CD4-positive, CD25-positive, alpha-beta regulatory T cell (primary cell): Measurements from ENCODE around the gene TICAM2. TPM values are rescaled to one million over a fixed set of nuclear protein-coding genes. Genes with fewer than 3 reads are reported as not detected.
A peak's percentile ranks its signal among the peaks of the same experiment; 100 is the strongest.

Source experiments
- ATAC-seq, 2 donors: fragments of 150-1000 bp; cut with Tn5 transposase; one replicate each; pipeline ENCODE4 v1.10.0; 2021; ENCODE audit warnings: low read depth in 2 of 2, moderate number of reproducible peaks in 2 of 2, moderate library complexity in 1 of 2
- DNase-seq, 3 donors: peaks; one replicate each; pipeline versions ENCODE4 v3.0.0 to v3.0.0-alpha.2; 2012 to 2022; ENCODE audit warnings: mixed read lengths in 1 of 3
- H3K27ac ChIP-seq: one replicate; pipeline ENCODE4 v1.7.0; 2013; ENCODE audit warnings: mild to moderate bottlenecking, low read length; ENCODE audit not compliant: insufficient read depth, poor library complexity, severe bottlenecking
- H3K27me3 ChIP-seq: one replicate; pipeline ENCODE4 v1.7.0; 2013; ENCODE audit warnings: low read length; ENCODE audit not compliant: control insufficient read depth, insufficient read depth
- H3K36me3 ChIP-seq: one replicate; pipeline ENCODE4 v1.7.0; 2013; ENCODE audit warnings: mild to moderate bottlenecking, low read length, moderate library complexity; ENCODE audit not compliant: control insufficient read depth, insufficient read depth
- H3K4me1 ChIP-seq: 2 replicates; pipeline ENCODE4 v1.7.0; 2013; ENCODE audit warnings: mild to moderate bottlenecking, low read length; ENCODE audit not compliant: insufficient read depth, control insufficient read depth, poor library complexity, severe bottlenecking
- H3K4me3 ChIP-seq: one replicate; pipeline ENCODE4 v1.7.0; 2013; ENCODE audit warnings: low read depth, mild to moderate bottlenecking, low read length, moderate library complexity
- H3K9me3 ChIP-seq, 2 experiments: 1 replicate in 1 of 2; 2 replicates in 1 of 2; pipeline ENCODE4 v1.7.0; 2013; ENCODE audit warnings: low read length in 2 of 2, mild to moderate bottlenecking in 1 of 2, moderate library complexity in 1 of 2; ENCODE audit not compliant: control insufficient read depth in 2 of 2
- H3K27ac Mint-ChIP-seq, 3 donors: one replicate each; pipeline ENCODE4 v1.8.0; 2020 to 2022; ENCODE audit warnings: mild to moderate bottlenecking in 3 of 3, mixed read lengths in 3 of 3, moderate library complexity in 2 of 3
- H3K27me3 Mint-ChIP-seq: one replicate; pipeline ENCODE4 v1.8.0; 2022; ENCODE audit warnings: mild to moderate bottlenecking, mixed read lengths
- H3K36me3 Mint-ChIP-seq: one replicate; pipeline ENCODE4 v1.8.0; 2020; ENCODE audit warnings: mixed read lengths
- H3K4me1 Mint-ChIP-seq, 4 donors: one replicate each; pipeline ENCODE4 v1.8.0; 2020 to 2022; ENCODE audit warnings: mixed read lengths in 4 of 4, mild to moderate bottlenecking in 1 of 4
- H3K4me3 Mint-ChIP-seq, 4 donors: one replicate each; pipeline ENCODE4 v1.8.0; 2020 to 2022; ENCODE audit warnings: mild to moderate bottlenecking in 4 of 4, mixed read lengths in 4 of 4, moderate library complexity in 3 of 4
- H3K9me3 Mint-ChIP-seq, 7 donors: one replicate each; pipeline ENCODE4 v1.8.0; 2020 to 2022; ENCODE audit warnings: mixed read lengths in 7 of 7, mild to moderate bottlenecking in 3 of 7, moderate library complexity in 2 of 7
- polyA plus RNA-seq, 4 donors: library from polyadenylated mRNA; unstranded; fragments of 300-500 nt; fragmentation: Illumina TruSeq; gene quantifications; one replicate each; pipeline ENCODE4 v1.2.3, GENCODE V29; 2021
- total RNA-seq: library from RNA; stranded (reverse); gene quantifications from one replicate; pipeline ENCODE4 v1.2.3, GENCODE V29; 2022

TICAM2 gene
- total and polyA plus RNA-seq, 5 donors from 2014 or later, result 0.25 to 0.67 (median 0.29) TPM; not detected in 2

- Histone ChIP-seq H3K27me3 (no peaks in the 10 kb centered on the region), H3K4me1 (peaks cover 24% of the 10 kb centered on the region), H3K36me3 (peaks cover 23% of the 10 kb centered on the region), H3K4me3 (no peak overlapping the region), H3K9me3 (no peaks in the 10 kb centered on the region), H3K27ac (no peak overlapping the region)
- H3K9me3 Mint-ChIP-seq, result no peaks in the 10 kb centered on the region
- peaks cover 28% of the 10 kb centered on the region for H3K36me3 Mint-ChIP-seq
- peaks cover 51 to 78% (median 72%) of the 10 kb centered on the region in 4 donors for H3K4me1 Mint-ChIP-seq
- H3K27me3 Mint-ChIP-seq, result no peaks in the 10 kb centered on the region
- H3K4me3 Mint-ChIP-seq, result no peak overlapping the region
- DNase-seq (no peak), ATAC-seq (no peak)
- H3K27ac Mint-ChIP-seq, result peak overlapping the region in 1 of 3 donors; percentile 29
Observed at GRCh38 chr5:115530426-115530825, 71.9 kb downstream of the TICAM2 start.

Other genes with a start within 250 kb of the TICAM2 start
- gene FEM1C, start 57.7 kb downstream of the TICAM2 start, total RNA-seq, result 40.1 TPM
- gene FEM1C, start 57.7 kb downstream of the TICAM2 start, polyA plus RNA-seq, result 1 to 10 TPM in 3 of 4 donors, under 1 TPM in 1; 0.65 to 3.8 (median 3.1) TPM
- gene TMED7, start 23.6 kb upstream of the TICAM2 start, total RNA-seq, result 37.6 TPM
- 10 to 100 TPM; 31.2 to 50.2 (median 33.6) TPM for gene TMED7, start 23.6 kb upstream of the TICAM2 start, polyA plus RNA-seq
- 1.7 TPM for gene CDO1, start 214.2 kb upstream of the TICAM2 start, total RNA-seq
- gene CDO1, start 214.2 kb upstream of the TICAM2 start, polyA plus RNA-seq, result under 1 TPM in 2 of 4 donors, not detected in 2; 0.16 to 0.24 TPM
- gene ATG12, start 239.1 kb upstream of the TICAM2 start, total RNA-seq, result 64.0 TPM
- 100 to 1,000 TPM; 107 to 149 (median 124) TPM for gene ATG12, start 239.1 kb upstream of the TICAM2 start, polyA plus RNA-seq
- 39.5 TPM for gene AP3S1, start 239.5 kb upstream of the TICAM2 start, total RNA-seq
- gene AP3S1, start 239.5 kb upstream of the TICAM2 start, polyA plus RNA-seq, result 10 to 100 TPM; 55.9 to 77.5 (median 63.3) TPM